OCI-LY7 (cell line): ENCODE results near the gene LIMK1. TPM values are rescaled to one million over a fixed set of nuclear protein-coding genes. Genes with fewer than 3 reads are reported as not detected.

Experiments used
- BruUV-seq: library from RNA; stranded (reverse); fragments of 400-500 nt; replicated peaks from 2 replicates; lab custom pipeline; 2021; lab: Mats Ljungman, UMichigan
- CTCF ChIA-PET: fragments of 300-600 bp; sonication (Branson Sonifier 250); formaldehyde crosslinking; loops from one replicate; lab custom pipeline; 2022; ENCODE audit warnings: antibody characterized with exemption; ENCODE audit not compliant: unreplicated experiment; lab: Charles Lee
- POLR2A ChIA-PET: fragments of 300-600 bp; sonication (Branson Sonifier 250); formaldehyde crosslinking; loops from one replicate; lab custom pipeline; 2022; ENCODE audit warnings: antibody characterized with exemption; lab: Charles Lee
- DNase-seq: peaks from one replicate; pipeline ENCODE4 v3.0.0-alpha.2; 2015; ENCODE audit warnings: low spot score
- H2AFZ ChIP-seq: fragments of 200-600 bp; sonication (generic), shearing (Covaris generic); 2 replicates; pipeline ENCODE4 v1.6.1; 2014; ENCODE audit warnings: mild to moderate bottlenecking, antibody characterized with exemption, low read length, moderate library complexity
- H3K27ac ChIP-seq: fragments of 200-600 bp; sonication (generic); 2 replicates; pipeline ENCODE4 v1.5.1; 2014; ENCODE audit warnings: mixed run types, low read depth, mild to moderate bottlenecking, moderate library complexity, low read length, inconsistent platforms; ENCODE audit not compliant: poor library complexity, severe bottlenecking
- H3K36me3 ChIP-seq: fragments of 200-600 bp; sonication (generic); 2 replicates; pipeline ENCODE4 v1.6.1; 2014; ENCODE audit warnings: mild to moderate bottlenecking, antibody characterized with exemption, low read length, moderate library complexity, mixed read lengths; ENCODE audit not compliant: insufficient read depth
- H3K4me1 ChIP-seq: fragments of 200-600 bp; sonication (generic); 2 replicates; pipeline ENCODE4 v1.5.1; 2014; ENCODE audit warnings: mild to moderate bottlenecking, low read length; ENCODE audit not compliant: insufficient read depth, poor library complexity, severe bottlenecking
- H3K4me2 ChIP-seq: fragments of 200-600 bp; sonication (generic); 2 replicates; pipeline ENCODE4 v1.6.1; 2014; ENCODE audit warnings: mild to moderate bottlenecking, low read length
- H3K4me3 ChIP-seq: fragments of 200-600 bp; sonication (generic); 2 replicates; pipeline ENCODE4 v1.5.1; 2014; ENCODE audit warnings: mild to moderate bottlenecking, low read depth, low read length; ENCODE audit not compliant: poor library complexity, severe bottlenecking
- H3K79me2 ChIP-seq: fragments of 200-600 bp; sonication (generic); 2 replicates; pipeline ENCODE4 v1.6.1; 2016; ENCODE audit warnings: low read depth, mild to moderate bottlenecking, low read length, moderate library complexity, mixed read lengths; ENCODE audit not compliant: insufficient read depth
- H3K9me2 ChIP-seq: fragments of 200-600 bp; sonication (generic); 2 replicates; pipeline ENCODE4 v1.6.1; 2016; ENCODE audit warnings: mild to moderate bottlenecking, low read length, mixed read lengths; ENCODE audit not compliant: insufficient read depth
- H3K9me3 ChIP-seq: fragments of 200-600 bp; sonication (generic); 2 replicates; pipeline ENCODE4 v1.6.1; 2014; ENCODE audit warnings: mild to moderate bottlenecking, mixed run types, low read length, mixed read lengths
- H4K20me1 ChIP-seq: fragments of 200-600 bp; sonication (generic); 2 replicates; pipeline ENCODE4 v1.6.1; 2014; ENCODE audit warnings: mild to moderate bottlenecking, antibody characterized with exemption, low read length, moderate library complexity, mixed read lengths; ENCODE audit not compliant: insufficient read depth
- EZH2phosphoT487 ChIP-seq: fragments of 200-600 bp; sonication (generic); IDR thresholded peaks from 2 replicates; pipeline ENCODE4 v1.6.1; 2018; ENCODE audit warnings: low read depth, borderline replicate concordance, mild to moderate bottlenecking, mixed run types, antibody characterized with exemption, low read length, moderate library complexity, mixed read lengths
- intact Hi-C: fragments of 100-400 bp; cut with micrococcal nuclease; formaldehyde crosslinking; loops from one replicate; pipeline ENCODE4 v1.10.0; 2022; ENCODE audit not compliant: unreplicated experiment
- total RNA-seq, 2 experiments: library from RNA; depleted of rRNA in 1 of 2; stranded (reverse); fragments of >200 nt in 1 of 2; shearing (Covaris generic) in 1 of 2; gene quantifications; 2 replicates each; pipeline ENCODE4 v1.2.3, GENCODE V29; 2014 to 2022
- TF ChIP-seq, protein P1 (sequence below): fragments of 200-600 bp; sonication (generic); conservative IDR thresholded peaks from 2 replicates; pipeline ENCODE4 v1.5.1; 2014; ENCODE audit warnings: mild to moderate bottlenecking, antibody characterized with exemption, low read length, moderate library complexity, mixed read lengths

The LIMK1 gene
- total RNA-seq, 2 experiments from 2014 or later, result 31.7 to 67.3 TPM

DNA sequence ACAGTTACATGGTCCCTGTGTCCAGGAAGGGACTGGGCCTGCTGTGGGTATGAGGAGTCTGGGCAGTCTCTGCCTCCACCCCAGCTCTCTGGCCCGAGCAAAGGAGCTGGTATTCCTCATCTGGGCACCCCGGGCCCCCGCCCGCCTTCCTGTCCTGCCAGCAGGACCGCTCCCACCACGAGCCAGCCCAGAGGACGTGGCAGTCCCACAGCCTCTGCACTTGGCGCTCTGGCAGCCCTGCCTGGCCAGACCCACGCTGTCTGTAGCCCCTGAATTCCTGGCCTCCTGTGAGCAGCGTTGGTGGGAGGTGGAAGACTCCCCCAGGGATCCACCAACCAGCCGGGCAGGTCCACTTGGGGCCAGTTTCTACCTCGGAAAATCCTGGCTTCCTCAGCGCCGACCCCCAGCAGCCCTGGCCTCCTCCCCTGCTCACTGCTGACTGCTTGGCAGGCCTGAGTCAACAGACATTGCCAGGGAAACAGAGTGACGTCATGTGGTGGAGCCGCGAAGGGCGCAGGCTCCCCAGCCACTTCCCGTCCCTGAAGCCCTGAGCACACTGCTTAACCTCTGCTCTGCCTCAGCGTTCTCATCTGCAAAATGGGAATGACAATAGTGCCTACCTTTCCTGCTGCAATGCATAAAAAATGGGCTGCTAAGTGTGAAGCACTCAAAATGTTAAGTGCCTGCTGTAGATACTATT, 21.6 kb upstream of the LIMK1 start:
- H3K36me3 ChIP-seq, result no peaks in the 10 kb centered on the region
- H3K4me3 ChIP-seq, result no peak overlapping the region
- H3K79me2 ChIP-seq, result no peaks in the 10 kb centered on the region
- H3K27ac ChIP-seq, result no peak overlapping the region
- DNase-seq, result peak; percentile 42
- no peak overlapping the region for H2AFZ ChIP-seq
- H3K9me2 ChIP-seq, result no peaks in the 10 kb centered on the region
- no TSS peak for BruUV-seq
- ChIA-PET CTCF (no interaction called here), POLR2A (no interaction called here)
- TF ChIP-seq, protein P1, sequence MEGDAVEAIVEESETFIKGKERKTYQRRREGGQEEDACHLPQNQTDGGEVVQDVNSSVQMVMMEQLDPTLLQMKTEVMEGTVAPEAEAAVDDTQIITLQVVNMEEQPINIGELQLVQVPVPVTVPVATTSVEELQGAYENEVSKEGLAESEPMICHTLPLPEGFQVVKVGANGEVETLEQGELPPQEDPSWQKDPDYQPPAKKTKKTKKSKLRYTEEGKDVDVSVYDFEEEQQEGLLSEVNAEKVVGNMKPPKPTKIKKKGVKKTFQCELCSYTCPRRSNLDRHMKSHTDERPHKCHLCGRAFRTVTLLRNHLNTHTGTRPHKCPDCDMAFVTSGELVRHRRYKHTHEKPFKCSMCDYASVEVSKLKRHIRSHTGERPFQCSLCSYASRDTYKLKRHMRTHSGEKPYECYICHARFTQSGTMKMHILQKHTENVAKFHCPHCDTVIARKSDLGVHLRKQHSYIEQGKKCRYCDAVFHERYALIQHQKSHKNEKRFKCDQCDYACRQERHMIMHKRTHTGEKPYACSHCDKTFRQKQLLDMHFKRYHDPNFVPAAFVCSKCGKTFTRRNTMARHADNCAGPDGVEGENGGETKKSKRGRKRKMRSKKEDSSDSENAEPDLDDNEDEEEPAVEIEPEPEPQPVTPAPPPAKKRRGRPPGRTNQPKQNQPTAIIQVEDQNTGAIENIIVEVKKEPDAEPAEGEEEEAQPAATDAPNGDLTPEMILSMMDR, result no peak
- TF ChIP-seq EZH2phosphoT487, result no peak
- peak overlapping the region; percentile 36; the same call in 1 of the 2 replicates for H3K4me2 ChIP-seq
- H3K4me1 ChIP-seq, result peaks cover 6% of the 10 kb centered on the region
- H3K9me3 ChIP-seq, result no peaks in the 10 kb centered on the region
- H4K20me1 ChIP-seq, result no peaks in the 10 kb centered on the region
- intact Hi-C loops, result no loop called here

DNA sequence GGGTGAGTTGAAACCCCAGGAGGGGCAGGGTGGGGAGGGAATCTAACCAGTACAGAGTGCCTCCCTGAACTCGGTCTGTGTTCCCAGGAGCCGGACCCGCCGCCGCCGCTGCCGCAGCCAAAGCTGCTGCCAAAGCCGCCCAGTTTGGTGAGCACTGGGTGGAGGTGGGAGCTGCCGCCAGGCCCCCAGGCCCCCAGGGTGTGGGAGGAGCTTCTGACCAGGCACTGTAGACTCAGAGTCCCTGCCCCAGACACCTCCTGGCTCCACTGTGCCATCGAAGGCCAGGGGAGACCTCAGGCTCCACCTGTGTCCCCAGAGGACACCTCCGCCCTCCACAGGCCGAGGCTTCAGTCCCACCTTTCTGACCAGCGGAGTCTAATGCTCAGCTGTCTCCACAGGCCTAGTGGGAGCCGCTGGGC, 20.4 kb upstream of the LIMK1 start:
- H3K36me3 ChIP-seq, result no peaks in the 10 kb centered on the region
- H3K79me2 ChIP-seq, result no peaks in the 10 kb centered on the region
- H3K4me1 ChIP-seq, result peaks cover 9% of the 10 kb centered on the region
- ChIA-PET POLR2A (no interaction called here), CTCF (no interaction called here)
- H3K9me3 ChIP-seq, result no peaks in the 10 kb centered on the region
- no peak overlapping the region for H3K27ac ChIP-seq
- DNase-seq, result no peak
- H4K20me1 ChIP-seq, result no peaks in the 10 kb centered on the region
- TF ChIP-seq, protein P1, result no peak
- no peak for TF ChIP-seq EZH2phosphoT487
- intact Hi-C loops, result no loop called here
- no peak overlapping the region for H3K4me3 ChIP-seq
- H3K4me2 ChIP-seq, result no peak overlapping the region
- BruUV-seq, result no TSS peak
- no peak overlapping the region for H2AFZ ChIP-seq
- no peaks in the 10 kb centered on the region for H3K9me2 ChIP-seq

DNA sequence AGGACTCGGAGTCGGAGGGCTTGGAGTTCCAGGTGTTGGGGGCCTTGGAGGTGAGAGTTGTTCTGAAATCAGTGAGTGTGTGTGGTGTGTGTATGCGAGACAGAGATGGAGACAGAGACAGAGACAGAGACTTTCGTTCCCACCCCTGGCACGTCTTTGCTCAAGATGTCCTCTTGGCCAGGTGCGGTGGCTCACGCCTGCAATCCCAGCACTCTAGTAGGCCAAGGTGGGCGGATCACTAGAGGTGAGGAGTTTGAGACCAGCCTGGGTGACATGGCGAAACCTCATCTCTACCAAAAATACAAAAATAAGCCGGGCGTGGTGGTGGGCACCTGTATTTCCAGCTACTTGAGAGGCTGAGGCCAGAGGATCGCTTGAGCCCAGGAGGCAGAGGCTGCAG, 20.0 kb upstream of the LIMK1 start:
- Histone ChIP-seq H3K4me3 (no peak overlapping the region), H3K36me3 (no peaks in the 10 kb centered on the region), H3K4me1 (peaks cover 14% of the 10 kb centered on the region), H3K79me2 (no peaks in the 10 kb centered on the region), H4K20me1 (no peaks in the 10 kb centered on the region), H3K4me2 (no peak overlapping the region), H3K27ac (no peak overlapping the region), H3K9me2 (no peaks in the 10 kb centered on the region), H2AFZ (no peak overlapping the region), H3K9me3 (no peaks in the 10 kb centered on the region)
- BruUV-seq, result no TSS peak
- ChIA-PET POLR2A (no interaction called here), CTCF (no interaction called here)
- DNase-seq, result no peak
- intact Hi-C loops, result no loop called here
- TF ChIP-seq, protein P1, result no peak
- no peak for TF ChIP-seq EZH2phosphoT487
